Loucy (cell line): ENCODE results near the gene TACC2.

Experiments used
- EZH2phosphoT487 ChIP-seq: fragments of 200-600 bp; IDR thresholded peaks from 2 replicates; pipeline ENCODE4 v1.6.1; 2018; ENCODE audit warnings: antibody characterized with exemption, mild to moderate bottlenecking, moderate library complexity, borderline replicate concordance
- TF ChIP-seq, protein P1 (sequence below): fragments of 200-600 bp; sonication (generic); conservative IDR thresholded peaks from 2 replicates; pipeline ENCODE4 v1.5.1; 2014; ENCODE audit warnings: mild to moderate bottlenecking, antibody characterized with exemption, low read length

DNA sequence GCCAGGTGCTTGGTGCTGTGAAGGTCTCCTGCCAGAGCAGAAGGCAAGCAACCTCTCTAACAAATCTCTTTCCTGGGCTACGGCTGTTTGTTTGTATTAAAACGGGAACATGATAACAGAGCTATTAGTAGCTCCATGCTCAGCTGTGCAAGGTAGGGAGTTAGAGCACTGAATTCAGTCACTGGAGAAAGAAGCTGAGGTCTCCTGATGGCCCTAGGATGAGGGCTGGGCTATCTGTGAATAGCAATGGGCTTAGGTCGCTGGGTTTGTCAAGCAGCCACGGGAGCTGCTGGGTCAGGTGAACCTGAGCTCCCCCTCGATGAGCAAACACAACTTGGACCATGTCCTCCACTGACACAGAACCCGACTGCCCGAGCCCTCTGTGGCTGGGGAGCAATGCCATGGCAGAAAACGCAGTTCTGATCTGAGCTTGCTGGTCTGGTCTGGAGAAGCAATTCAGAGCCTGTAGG, 24.4 kb downstream of the TACC2 start:
- TF ChIP-seq, protein P1, sequence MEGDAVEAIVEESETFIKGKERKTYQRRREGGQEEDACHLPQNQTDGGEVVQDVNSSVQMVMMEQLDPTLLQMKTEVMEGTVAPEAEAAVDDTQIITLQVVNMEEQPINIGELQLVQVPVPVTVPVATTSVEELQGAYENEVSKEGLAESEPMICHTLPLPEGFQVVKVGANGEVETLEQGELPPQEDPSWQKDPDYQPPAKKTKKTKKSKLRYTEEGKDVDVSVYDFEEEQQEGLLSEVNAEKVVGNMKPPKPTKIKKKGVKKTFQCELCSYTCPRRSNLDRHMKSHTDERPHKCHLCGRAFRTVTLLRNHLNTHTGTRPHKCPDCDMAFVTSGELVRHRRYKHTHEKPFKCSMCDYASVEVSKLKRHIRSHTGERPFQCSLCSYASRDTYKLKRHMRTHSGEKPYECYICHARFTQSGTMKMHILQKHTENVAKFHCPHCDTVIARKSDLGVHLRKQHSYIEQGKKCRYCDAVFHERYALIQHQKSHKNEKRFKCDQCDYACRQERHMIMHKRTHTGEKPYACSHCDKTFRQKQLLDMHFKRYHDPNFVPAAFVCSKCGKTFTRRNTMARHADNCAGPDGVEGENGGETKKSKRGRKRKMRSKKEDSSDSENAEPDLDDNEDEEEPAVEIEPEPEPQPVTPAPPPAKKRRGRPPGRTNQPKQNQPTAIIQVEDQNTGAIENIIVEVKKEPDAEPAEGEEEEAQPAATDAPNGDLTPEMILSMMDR, result no peak
- TF ChIP-seq EZH2phosphoT487, result no peak
